GM19438 (cell line): ENCODE measurements around the gene CRTC1.
"Not testable (repeated sequence)": the region's sequence is repeated elsewhere in the genome, so short reads cannot be mapped to it uniquely, and the experiment has no call there.

Experiments
- ATAC-seq: cut with Tn5 transposase; IDR thresholded peaks from one replicate; pipeline ENCODE4 v1.9.1; 2021; ENCODE audit warnings: low read depth; ENCODE audit not compliant: unreplicated experiment

CRTC1 gene

GRCh38 chr19:18719541-18719940, 36.1 kb downstream of the CRTC1 start:
- no peak for ATAC-seq

GRCh38 chr19:18723871-18724377, 40.4 kb downstream of the CRTC1 start:
- no peak for ATAC-seq

- ATAC-seq, result no peak
Measured at GRCh38 chr19:18725841-18726770, 42.6 kb downstream of the CRTC1 start.

- no peak for ATAC-seq
Measured at GRCh38 chr19:18726846-18727245, 43.4 kb downstream of the CRTC1 start.

GRCh38 chr19:18727602-18728001, 44.1 kb downstream of the CRTC1 start:
- ATAC-seq, result not testable (repeated sequence)

GRCh38 chr19:18729933-18730530, 46.6 kb downstream of the CRTC1 start:
- no peak for ATAC-seq

- ATAC-seq, result no peak
Measured at GRCh38 chr19:18730885-18731513, 47.5 kb downstream of the CRTC1 start.

- ATAC-seq, result no peak
Measured at GRCh38 chr19:18731562-18732008, 48.1 kb downstream of the CRTC1 start.

GRCh38 chr19:18733196-18733647, 49.7 kb downstream of the CRTC1 start:
- ATAC-seq, result no peak

- not testable (repeated sequence) for ATAC-seq
Measured at GRCh38 chr19:18733762-18734332, 50.4 kb downstream of the CRTC1 start.

- ATAC-seq, result no peak
Measured at GRCh38 chr19:18735324-18735723, 51.8 kb downstream of the CRTC1 start.

GRCh38 chr19:18735752-18736151, 52.3 kb downstream of the CRTC1 start:
- ATAC-seq, result no peak

- no peak for ATAC-seq
Measured at GRCh38 chr19:18736415-18737336, 53.2 kb downstream of the CRTC1 start.

- no peak for ATAC-seq
Measured at GRCh38 chr19:18737337-18737953, 54.0 kb downstream of the CRTC1 start.

- no peak for ATAC-seq
Measured at GRCh38 chr19:18737954-18738351, 54.5 kb downstream of the CRTC1 start.

- no peak for ATAC-seq
Measured at GRCh38 chr19:18738961-18739690, 55.6 kb downstream of the CRTC1 start.

GRCh38 chr19:18741124-18742121, 57.9 kb downstream of the CRTC1 start:
- ATAC-seq, result no peak
